HG03432 (cell line): ENCODE results near the gene BRMS1.
"Not testable (repeated sequence)": the region's sequence is repeated elsewhere in the genome, so short reads cannot be mapped to it uniquely, and the experiment has no call there.

ENCODE experiments used
- ATAC-seq: cut with Tn5 transposase; IDR thresholded peaks from one replicate; pipeline ENCODE4 v1.9.1; 2021; ENCODE audit warnings: mild to moderate bottlenecking, moderate library complexity; ENCODE audit not compliant: unreplicated experiment

The BRMS1 gene

DNA sequence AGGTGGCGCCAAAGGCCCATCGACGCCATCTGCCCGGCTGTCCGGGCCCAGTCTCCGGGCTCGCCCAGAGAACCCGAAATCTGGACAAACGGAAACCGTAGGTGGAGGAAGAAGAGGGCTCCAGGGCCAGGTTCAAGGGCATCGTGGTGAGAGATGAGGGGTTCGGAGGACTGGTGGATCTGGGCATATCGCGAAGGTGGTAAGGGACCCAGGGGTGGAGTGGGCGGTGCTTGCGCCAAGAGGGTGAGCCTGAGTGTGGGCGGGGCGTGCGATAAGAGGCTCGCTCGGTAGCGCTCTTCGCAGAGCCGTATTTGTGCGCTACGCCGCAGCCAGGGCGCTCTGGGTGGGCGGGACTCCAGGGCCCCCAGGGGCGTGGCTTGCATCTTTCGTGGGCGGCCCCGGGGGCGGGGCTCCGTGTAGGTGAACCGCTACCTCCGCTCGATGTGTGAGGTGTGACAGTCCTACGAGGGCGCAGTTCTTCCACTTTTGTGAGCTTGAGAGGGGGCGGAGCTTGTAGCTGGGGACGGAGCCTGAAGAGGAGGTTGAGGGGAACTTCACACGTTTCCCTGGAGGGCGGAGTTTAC, 32.8 kb downstream of the BRMS1 start:
- ATAC-seq, result peak; percentile 78

DNA sequence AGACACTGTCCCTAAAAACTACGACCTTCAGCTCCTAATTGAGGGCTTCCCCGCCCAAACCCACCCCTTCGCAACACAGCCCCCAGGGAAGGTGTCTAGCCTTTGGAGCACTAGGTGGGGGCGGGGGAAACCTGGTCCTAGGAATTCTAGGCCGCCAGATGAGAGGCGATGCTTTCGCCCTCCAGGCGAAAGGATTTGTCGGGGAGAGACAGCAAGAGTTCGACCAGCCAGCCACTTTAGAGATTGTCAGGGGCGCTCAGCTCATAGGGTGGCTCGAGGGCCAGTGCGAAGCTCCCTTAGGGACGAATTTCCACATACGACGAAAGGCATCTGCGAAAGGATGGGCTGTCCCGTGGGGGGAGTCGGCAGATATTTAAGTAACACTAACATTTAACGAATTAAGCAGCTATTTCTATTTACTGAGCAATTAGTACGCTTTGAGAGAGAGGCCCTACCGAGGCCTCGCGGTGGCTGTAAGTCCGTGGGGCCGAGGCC, 33.4 kb downstream of the BRMS1 start:
- no peak for ATAC-seq

GRCh38 chr11:66310803-66311440, 34.0 kb downstream of the BRMS1 start:
- not testable (repeated sequence) for ATAC-seq

DNA sequence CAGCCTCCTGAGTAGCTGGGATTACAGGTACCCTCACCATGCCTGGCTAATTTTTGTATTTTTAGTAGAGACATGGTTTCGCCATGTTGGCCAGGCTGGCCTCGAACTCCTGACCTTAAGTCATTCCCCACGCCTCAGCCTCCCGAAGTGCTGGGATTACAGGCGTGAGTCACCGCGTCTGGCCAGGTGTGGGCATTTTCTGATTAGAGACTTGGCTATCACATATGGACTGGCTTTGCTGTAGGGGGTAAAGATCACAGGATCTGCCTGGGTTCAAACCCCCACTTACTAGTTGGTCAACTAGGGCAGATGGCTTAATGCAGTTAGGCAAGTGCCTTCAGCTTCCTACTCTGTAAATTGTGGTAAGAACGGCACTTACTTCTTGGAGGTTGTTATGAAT, 34.6 kb downstream of the BRMS1 start:
- no peak for ATAC-seq

GRCh38 chr11:66309475-66309874, 35.4 kb downstream of the BRMS1 start:
- no peak for ATAC-seq

GRCh38 chr11:66302656-66303055, 42.2 kb downstream of the BRMS1 start:
- ATAC-seq, result no peak

DNA sequence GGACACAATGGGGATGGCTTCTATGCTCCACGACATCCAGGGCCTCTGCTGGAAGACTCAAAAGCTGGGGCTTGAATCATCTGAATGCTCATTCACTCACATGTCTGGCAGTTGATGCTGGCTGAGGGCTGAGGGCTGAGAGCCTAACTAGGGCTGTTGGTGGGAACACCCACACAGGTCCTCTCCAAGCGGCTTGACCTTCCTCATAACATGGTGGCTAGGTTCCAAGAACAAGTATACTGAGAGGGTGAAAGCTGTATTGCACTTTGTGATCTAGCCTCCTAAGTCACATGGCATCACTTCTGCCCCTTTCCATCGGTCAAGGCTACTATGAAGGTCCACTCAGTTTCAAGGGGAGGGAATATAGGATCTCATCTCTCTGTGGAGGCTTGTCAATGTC, 45.7 kb downstream of the BRMS1 start:
- ATAC-seq, result no peak

- no peak for ATAC-seq
Measured at GRCh38 chr11:66297610-66298009, 47.3 kb downstream of the BRMS1 start.

DNA sequence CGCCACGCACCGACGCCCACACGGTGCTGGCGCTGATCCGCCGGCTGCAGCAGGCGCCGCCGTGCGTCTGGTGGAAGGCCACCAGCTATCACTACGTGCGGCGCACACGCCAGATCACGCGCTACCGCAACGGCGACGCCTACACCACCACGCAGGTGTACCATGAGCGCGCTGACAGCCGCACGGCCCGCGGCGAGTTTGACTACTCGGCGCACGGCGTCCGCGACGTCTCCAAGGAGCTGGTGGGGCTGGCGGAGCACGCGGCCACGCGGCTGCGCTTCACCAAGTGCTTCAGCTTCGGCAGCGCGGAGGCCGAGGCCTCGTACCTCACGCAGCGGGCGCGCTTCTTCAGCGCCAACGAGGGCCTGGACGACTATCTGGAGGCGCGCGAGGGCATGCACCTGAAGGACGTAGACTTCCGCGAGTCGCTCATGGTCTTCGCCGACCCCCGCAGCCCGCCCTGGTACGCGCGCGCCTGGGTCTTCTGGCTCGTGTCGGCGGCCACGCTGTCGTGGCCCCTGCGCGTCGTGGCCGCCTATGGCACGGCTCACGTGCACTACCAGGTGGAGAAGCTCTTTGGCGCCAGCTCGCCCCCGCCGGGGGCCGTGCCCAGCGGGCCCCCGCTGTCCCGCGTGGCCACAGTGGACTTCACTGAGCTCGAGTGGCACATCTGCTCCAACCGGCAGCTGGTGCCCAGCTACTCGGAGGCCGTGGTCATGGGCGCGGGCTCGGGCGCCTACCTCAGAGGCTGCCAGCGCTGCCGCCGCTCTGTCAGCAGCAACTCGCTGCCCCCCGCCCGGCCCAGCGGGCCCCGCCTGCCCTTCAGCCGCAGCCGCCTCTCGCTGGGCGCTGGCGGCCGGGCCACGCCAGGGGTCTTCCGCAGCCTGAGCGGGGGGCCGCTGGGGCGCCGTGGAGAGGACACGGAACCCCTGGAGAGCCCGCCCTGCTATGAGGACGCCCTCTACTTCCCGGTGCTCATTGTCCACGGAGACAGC, 50.0 kb downstream of the BRMS1 start:
- ATAC-seq, result no peak

DNA sequence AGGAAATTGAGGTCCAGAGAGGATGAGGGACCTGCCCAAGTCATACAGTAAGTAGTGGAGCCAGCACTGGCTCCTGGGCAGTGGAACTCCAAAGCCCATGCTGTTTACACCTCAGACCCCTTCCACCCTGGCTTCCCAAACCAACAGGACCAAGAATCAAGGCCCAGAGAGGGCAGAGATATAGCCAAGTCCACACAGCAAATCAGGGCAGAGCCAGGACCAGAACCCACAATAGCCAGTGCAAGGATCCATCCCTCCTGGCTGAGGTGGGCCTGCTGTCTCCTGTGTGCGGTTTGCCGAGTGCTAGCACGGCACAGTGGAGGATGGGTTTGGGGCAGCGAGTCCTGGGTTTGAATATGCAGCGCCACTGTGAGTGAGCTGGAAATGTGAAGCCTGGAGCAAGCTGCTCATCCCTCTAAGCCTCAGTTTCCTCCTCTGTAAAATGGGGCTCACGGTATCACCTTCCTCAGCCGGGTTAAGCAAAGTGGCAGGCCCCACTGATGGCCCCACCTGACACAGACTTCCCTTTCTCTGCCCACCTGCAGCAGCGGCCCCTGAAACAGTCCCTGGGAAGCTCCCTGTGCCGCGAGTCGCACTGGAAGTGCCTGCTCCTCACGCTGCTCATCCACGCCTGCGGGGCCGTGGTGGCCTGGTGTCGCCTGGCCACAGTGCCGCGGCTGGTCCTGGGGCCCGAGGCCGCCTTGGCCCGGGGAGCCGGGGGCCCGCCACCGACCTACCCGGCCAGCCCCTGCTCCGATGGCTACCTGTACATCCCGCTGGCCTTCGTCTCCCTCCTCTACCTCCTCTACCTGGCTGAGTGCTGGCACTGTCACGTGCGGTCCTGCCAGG, 50.9 kb downstream of the BRMS1 start:
- ATAC-seq, result no peak

DNA sequence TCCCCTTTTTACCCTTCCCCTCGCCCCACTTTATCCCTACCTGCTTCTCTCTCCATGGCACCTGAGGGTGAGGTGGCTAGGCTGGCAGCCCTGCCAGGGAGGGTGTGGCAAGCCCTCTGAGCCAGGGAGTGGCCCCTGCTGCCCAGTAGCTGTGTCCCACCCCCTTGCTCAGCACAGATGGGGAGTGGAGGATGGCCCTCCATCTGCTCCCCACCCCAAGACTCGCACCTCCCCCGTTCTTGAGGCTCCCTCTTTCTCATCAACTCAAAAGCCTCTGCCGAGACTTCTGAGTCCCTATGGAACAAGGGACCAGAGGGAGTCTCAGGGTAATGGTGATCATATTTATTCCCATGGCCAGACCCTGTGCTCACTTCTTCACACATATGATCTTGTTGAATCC, 51.6 kb downstream of the BRMS1 start:
- ATAC-seq, result no peak

- ATAC-seq, result no peak
Measured at GRCh38 chr11:66292543-66293332, 52.2 kb downstream of the BRMS1 start.

DNA sequence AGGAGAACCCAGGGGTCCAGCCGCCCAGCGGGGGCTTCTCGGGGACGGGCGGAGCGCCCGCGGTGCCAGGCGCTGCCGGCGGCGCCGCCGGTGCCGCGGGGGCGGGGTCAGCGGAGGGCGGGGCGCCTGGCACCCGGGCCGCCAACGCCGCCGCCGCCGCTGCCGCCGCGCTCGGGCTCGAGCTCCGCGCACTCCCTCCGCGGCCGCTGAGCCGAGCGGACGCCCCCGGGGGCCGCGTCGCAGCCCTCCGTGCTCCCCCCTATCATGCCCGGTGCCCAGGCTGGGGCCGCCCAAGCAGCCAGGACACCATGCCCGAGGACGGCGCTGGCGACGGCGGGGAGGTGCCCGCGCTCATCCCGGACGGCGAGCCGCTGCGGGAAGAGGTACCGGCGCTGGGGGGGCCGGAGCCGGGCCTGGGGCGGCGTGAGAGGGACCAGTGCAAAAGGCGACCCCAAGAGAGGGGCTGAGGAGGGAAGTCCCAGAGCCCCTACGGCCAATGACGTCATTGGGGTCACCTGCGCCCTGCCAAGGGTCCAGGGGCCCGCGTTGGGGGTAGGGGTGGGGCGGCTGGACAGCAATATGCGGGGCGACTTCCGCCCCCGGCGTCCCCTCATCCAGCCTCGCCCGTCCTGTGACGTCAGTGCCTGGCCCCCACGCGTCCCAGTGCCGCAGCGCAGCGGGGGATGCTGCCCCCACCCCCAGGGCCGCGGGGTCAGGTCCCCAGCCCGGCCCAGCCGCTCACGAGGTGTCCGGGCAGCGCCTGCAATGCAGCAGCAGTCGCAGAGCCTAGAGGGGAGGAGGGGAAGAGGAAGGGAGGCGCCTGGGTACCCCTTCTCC, 53.0 kb downstream of the BRMS1 start, which contains the start of gene TMEM151A:
TMEM151A (plus strand) TSS at position 189 of the 837 bp plus-strand sequence; CDS start at position 309, 120 bp downstream.
- no peak for ATAC-seq

DNA sequence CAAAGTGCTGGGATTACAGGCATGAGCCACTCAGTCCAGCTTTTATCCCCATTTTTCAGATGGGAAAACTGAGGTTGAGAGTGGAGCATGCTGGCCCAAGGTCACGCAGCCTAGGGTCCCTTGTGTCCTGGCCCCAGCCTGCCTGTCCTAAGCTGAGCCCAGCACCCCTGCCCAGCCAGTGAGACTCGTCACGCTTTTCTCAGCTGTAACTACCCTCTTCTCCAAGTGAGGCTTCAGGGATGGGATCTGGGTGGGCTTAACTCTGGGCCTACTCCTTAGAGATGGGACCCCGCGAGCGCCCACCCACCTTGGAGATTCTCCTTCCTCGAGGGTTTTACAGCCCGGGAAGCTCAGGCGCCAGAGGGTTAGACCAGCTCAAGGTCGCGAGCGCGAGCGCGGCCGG, 53.6 kb downstream of the BRMS1 start:
- ATAC-seq, result no peak

- ATAC-seq, result no peak
Measured at GRCh38 chr11:66290330-66290621, 54.6 kb downstream of the BRMS1 start.

DNA sequence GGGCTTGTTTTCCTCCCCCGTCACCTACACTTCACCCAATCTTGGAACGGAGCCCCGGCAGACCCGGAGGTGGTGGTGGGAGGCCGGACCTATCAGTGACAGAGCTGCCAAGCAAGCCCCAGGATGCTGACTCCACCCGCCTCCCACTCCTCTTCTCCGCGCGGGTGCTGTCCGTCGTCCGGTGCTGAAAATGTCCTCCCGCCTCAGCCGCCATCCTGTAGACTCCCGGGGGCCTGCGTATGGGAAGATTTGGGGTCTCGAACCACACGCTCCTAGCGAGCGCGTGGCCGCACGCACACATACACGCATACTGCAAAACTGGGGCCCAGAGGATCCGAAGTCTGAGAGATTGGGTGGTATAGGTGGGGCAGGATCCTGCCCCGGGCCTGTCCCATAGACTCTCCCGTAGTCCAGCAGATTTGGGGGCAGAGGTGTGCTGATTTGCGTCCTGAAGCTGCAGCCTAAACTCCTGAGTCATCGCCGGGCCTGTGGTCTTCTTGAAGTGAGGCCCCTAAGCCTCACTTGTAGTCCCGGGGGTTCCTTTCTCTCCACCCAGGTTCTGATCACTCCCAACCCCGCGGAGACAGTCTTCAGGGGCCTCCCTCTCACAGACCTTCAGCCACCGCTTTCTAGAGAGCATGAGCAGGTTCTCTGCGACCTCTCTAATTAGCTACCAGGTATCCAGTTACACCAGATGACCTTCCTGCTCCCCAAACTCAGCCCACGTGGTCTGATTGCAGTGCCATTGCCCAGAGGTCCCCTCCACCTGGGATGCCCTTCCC, 55.2 kb downstream of the BRMS1 start:
- ATAC-seq, result peak; percentile 43

DNA sequence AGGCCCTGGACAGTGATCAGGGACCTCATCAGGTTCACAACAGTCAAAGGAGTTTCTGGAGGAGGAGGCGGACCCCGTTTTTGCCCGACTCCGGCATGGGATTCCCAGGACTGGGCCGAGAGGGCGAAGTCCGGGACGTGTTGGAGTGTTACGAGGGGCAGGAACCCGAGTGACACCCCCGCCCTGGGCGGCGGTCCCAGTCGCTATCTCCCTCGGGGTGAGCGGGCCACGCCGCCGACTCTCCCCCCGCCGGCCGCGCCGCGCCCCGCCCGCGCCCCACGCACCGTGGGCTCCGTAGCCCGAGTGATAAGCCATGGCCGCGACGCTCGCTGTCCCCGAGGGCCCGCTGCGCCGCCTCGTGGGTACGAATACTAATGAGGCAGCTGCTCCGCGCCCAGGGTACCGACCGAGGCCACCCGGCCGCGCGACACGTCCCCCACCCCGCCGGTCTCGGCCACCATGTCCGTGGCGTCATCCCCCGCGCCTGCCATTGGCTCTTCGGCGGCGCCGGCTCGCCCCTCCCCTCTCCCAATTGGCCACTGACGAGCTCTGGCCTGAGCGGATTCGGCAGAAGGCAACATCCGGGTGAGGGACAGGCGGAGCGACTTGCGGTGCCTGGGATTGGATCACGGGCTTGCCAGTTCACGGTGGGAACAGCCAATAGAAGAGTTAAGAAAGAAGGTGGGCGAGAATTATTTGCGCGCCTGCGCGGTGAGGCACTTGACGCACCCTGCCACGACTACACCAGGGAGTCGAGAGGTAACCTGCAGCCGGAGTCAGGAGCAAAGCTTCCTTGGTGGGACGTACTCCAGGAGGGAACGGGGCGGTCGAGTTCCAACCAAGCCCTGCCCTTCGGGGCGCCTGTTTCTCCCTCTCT, 56.0 kb downstream of the BRMS1 start, which contains the start of gene YIF1A:
YIF1A (minus strand) TSS at position 473 of the 877 bp plus-strand sequence; CDS start at position 315, 158 bp downstream.
- peak; percentile 85 for ATAC-seq
